Cardiac fibroblast (primary cell): Measurements from ENCODE around the gene RIN1.

Experiments
- DNase-seq, 2 donors: peaks; one replicate each; pipeline versions ENCODE4 v3.0.0 to v3.0.0-alpha.2; 2010; ENCODE audit warnings: low read depth in 2 of 2
- H3K4me3 ChIP-seq, 2 donors: replicated peaks in 1 of 2; 1 replicate in 1 of 2; 2 replicates in 1 of 2; pipeline ENCODE4 v1.5.1; 2011; ENCODE audit warnings: low read depth in 2 of 2, low read length in 2 of 2, mild to moderate bottlenecking in 2 of 2, moderate library complexity in 1 of 2
- TF ChIP-seq, protein P1 (sequence below): IDR thresholded peaks from one replicate; pipeline ENCODE4 v1.5.1; 2011; ENCODE audit warnings: low read depth, mild to moderate bottlenecking, low read length, inconsistent platforms

The RIN1 gene

DNA sequence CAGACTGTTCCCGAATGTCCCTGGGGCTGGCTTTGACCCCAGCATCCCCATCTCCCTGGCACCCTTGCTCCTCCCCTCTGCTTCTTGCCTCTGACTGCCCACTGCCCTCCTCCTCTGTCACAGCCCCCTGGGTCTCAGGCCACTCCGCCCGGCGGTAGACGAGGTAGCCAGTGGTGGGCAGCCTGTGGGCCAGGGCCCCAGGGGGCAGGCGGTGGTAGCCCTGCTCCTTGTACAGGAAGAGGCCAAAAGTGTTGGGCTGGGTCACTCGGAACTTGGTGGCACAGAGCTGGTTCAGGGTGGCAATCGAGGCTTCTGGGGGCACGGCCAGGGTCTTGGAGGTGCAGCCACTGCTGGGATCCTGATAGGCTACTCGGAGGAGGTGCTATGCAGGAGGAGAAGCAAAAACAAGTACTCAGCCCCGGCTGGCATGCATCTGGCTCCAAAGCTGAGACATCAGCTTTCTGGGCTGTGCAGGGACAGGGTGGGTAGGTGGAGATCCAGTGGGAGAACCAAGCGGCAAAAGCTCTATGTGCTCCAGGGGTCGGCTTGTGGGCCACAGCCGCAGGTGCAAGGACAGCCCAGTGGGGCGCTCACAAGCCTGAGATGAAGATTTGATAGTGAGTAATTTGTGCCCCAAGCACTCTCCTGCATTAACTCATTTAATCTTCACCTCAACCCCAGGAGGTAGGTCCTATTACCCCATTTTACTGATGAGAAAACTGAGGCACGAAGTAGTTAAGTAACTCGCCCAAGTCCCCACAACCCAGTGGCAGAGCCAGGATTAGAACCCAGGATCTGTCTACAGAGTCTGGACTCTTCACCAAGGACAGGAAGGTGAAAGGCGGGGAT, 3.6 kb downstream of the RIN1 start:
- TF ChIP-seq, protein P1, sequence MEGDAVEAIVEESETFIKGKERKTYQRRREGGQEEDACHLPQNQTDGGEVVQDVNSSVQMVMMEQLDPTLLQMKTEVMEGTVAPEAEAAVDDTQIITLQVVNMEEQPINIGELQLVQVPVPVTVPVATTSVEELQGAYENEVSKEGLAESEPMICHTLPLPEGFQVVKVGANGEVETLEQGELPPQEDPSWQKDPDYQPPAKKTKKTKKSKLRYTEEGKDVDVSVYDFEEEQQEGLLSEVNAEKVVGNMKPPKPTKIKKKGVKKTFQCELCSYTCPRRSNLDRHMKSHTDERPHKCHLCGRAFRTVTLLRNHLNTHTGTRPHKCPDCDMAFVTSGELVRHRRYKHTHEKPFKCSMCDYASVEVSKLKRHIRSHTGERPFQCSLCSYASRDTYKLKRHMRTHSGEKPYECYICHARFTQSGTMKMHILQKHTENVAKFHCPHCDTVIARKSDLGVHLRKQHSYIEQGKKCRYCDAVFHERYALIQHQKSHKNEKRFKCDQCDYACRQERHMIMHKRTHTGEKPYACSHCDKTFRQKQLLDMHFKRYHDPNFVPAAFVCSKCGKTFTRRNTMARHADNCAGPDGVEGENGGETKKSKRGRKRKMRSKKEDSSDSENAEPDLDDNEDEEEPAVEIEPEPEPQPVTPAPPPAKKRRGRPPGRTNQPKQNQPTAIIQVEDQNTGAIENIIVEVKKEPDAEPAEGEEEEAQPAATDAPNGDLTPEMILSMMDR: no peak

DNA sequence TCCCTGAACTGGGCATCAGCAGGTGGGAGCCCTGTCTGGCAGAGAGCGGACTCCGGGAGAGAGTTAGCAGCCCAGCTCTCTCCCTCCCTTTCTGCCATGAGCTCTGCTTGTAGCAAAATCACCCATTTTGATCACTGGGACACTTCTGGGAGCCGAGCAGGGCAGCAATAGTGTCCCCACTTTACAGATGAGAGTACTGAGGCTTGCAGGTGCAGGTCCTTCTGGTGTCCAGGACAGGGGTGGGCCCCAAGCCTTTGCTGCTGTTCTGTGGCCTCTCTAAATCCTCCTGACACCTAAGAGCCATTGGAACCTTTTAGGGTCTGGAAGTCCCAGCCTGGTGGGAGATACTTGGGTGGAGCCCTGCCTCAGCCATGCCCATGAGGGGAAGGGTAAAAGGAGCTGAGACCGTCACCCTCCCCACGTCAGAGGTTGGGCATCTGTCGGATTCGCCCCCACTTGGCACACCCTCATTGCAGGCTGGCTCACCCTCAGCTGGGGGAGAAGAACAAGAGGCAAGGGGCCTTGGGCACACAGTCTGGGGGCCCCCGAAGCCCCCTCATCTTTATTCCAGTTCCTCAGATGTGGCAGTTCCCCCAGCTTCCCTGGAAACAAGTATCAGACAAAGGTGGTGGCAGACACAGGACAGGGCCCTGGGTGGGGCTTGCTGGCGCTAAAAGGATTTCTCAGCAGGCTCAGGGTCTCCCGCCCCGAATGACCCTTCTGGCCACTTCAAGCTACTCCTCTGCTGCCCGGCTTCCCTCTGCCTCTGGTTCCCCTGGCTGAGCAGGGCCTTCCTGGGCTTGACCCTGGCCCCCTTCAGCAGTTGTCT, 4.5 kb downstream of the RIN1 start:
- TF ChIP-seq, protein P1: no peak
- no peak overlapping the region for H3K4me3 ChIP-seq
- DNase-seq: no peak

More for the DNA sequence above, 3.6 kb downstream of the RIN1 start:
- DNase-seq: no peak
- H3K4me3 ChIP-seq: no peak overlapping the region

DNA sequence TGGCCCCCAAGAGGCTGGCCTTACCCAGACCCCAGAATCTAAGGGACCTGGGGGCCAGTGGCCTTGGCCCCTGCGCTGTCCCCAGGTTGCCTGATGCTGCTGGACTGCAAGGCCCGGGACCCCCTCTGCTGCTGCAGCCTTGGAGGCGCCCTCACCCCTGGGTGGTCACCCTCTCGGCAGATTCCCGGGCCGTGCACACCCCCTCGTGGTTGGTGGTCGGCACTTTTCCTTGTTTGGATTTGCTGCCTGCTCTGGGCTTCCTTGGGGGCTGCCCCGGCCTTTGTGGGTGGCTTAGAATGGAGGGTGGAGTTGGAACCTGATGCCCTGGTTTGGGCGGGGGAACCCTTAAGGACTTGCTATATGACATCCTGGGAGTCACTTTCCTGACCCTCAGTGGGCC, 5.3 kb downstream of the RIN1 start:
- no peak for DNase-seq
- H3K4me3 ChIP-seq: no peak overlapping the region
- TF ChIP-seq, protein P1: no peak

DNA sequence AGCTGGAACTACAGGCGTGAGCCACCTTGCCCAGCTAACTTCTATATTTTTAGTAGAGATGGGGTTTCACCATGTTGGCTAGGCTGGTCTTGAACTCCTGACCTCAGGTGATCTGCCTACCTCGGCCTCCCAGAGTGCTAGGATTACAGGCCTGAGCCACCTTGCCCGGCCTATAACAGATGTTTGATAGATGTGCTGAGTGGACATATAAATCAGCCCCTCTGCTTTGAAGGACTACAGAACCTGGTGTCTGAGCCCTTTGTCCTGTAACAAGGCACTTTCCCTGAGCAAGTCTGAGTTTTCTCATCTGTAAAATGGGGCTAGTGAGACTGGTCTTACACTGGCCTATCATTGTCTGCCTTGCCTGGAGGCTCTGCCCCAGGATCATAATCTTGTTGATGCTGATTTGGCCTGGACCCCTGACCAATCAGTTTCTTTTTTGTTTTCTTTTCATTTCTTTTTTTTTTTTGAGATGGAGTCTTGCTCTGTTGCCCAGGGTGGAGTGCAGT, 7.0 kb downstream of the RIN1 start:
- no peak for DNase-seq
- no peak overlapping the region for H3K4me3 ChIP-seq
- TF ChIP-seq, protein P1: no peak

DNA sequence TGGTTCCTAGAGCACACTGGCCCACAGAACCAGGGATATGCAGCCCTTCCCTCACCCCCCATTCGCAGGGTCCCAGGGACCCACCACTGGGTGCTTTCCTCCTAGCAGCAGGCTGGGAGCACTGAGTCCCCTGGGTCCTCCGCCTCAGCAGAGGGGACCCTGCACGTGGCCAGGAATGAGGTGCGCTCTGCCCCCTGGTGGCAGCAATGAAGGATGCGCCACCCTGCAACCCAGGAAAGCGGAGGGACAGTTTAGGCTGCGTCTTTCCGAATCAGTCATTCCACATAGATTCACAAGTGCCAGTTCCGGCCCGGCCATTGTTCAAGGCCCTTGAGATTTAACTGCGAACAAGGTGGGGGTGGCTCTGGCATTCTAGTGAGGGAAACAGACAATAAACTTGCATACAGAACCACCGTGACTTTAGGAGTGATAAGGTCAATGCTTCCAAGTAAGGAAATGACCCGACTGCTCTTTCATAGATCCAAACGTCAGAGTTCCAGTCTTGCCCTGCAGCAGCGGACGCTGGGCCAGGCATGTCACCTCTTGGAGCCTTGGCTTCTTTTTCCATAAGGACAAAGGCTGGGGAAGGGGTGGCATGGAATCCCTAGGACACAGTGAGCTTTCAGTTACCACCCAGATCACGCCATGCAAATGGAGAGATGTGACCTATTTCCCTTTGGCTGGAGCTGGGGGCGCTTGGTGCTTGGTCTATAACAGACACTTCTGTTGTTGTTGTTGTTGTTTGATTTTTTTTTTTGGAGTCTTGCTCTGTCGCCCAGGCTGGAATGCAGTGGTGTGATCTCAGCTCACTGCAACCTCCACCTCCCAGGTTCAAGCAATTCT, 7.7 kb downstream of the RIN1 start:
- H3K4me3 ChIP-seq: no peak overlapping the region
- DNase-seq: peak; percentile 82 to 87
- TF ChIP-seq, protein P1: peak; percentile 90

DNA sequence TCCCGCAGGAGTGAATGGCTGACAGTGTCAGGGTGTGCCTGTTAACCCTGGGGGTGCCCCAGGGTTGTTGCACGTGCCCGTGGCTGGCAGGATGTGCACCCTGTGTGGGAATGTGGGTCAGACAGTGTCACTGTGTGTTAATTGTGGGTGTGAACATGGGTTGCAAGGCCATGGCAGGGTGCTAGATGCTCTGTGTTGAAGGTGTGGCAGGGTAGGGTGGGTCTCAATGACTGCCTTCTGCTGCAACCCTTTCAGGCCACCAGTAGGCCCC, 8.3 kb downstream of the RIN1 start:
- DNase-seq: no peak
- H3K4me3 ChIP-seq: no peak overlapping the region
- TF ChIP-seq, protein P1: no peak
